Measurements from ENCODE around the gene CNOT4. TPM values are rescaled to one million over a fixed set of nuclear protein-coding genes. Genes with fewer than 3 reads are reported as not detected.

CNOT4 gene
- total RNA-seq, 2 experiments from 2014 or later: 24.0 to 29.8 TPM

- ATAC-seq (ENCODE audit: poor library complexity) (no peak), DNase-seq (no peak)
- Histone ChIP-seq H3K4me3 (ENCODE audit: low read length) (no peak overlapping the region), H3K27ac (ENCODE audit: low read depth in 1 of 2, low read length in 2 of 2) (no peak overlapping the region), H3K36me3 (ENCODE audit: insufficient read depth, low read length) (peaks cover 27% of the 10 kb centered on the region), H3K27me3 (ENCODE audit: control insufficient read depth in 1 of 2, insufficient read depth in 2 of 2, low read length in 2 of 2) (no peaks in the 10 kb centered on the region), H3K4me1 (ENCODE audit: insufficient read depth, low read length) (no peaks in the 10 kb centered on the region), H3K9me3 (ENCODE audit: control insufficient read depth in 1 of 2, insufficient read depth in 1 of 2, low read length in 2 of 2) (no peaks in the 10 kb centered on the region)
- ChIA-PET CTCF (no interaction called here), POLR2A (no interaction called here)
- no peaks in the 10 kb centered on the region for H3K27me3 Mint-ChIP-seq
- intact Hi-C loops (cut with DNase I, micrococcal nuclease): no loop called here
- peaks cover 71% of the 10 kb centered on the region for H3K36me3 Mint-ChIP-seq (ENCODE audit: low read depth)
- peaks cover 6% of the 10 kb centered on the region for H3K4me1 Mint-ChIP-seq (ENCODE audit: low read depth)
- H3K9me3 Mint-ChIP-seq: no peaks in the 10 kb centered on the region
- TF ChIP-seq, protein P1, sequence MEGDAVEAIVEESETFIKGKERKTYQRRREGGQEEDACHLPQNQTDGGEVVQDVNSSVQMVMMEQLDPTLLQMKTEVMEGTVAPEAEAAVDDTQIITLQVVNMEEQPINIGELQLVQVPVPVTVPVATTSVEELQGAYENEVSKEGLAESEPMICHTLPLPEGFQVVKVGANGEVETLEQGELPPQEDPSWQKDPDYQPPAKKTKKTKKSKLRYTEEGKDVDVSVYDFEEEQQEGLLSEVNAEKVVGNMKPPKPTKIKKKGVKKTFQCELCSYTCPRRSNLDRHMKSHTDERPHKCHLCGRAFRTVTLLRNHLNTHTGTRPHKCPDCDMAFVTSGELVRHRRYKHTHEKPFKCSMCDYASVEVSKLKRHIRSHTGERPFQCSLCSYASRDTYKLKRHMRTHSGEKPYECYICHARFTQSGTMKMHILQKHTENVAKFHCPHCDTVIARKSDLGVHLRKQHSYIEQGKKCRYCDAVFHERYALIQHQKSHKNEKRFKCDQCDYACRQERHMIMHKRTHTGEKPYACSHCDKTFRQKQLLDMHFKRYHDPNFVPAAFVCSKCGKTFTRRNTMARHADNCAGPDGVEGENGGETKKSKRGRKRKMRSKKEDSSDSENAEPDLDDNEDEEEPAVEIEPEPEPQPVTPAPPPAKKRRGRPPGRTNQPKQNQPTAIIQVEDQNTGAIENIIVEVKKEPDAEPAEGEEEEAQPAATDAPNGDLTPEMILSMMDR (IDR thresholded peaks at IDR 0.05): no peak
- H3K27ac Mint-ChIP-seq: no peak overlapping the region
- H3K4me3 Mint-ChIP-seq: no peak overlapping the region
Measured at GRCh38 chr7:135410543-135410942, 99.4 kb downstream of the CNOT4 start.

- Histone ChIP-seq H3K27me3 (ENCODE audit: control insufficient read depth in 1 of 2, insufficient read depth in 2 of 2, low read length in 2 of 2) (no peaks in the 10 kb centered on the region), H3K9me3 (ENCODE audit: control insufficient read depth in 1 of 2, insufficient read depth in 1 of 2, low read length in 2 of 2) (no peaks in the 10 kb centered on the region), H3K36me3 (ENCODE audit: insufficient read depth, low read length) (peaks cover 27% of the 10 kb centered on the region), H3K27ac (ENCODE audit: low read depth in 1 of 2, low read length in 2 of 2) (no peak overlapping the region), H3K4me1 (ENCODE audit: insufficient read depth, low read length) (no peaks in the 10 kb centered on the region), H3K4me3 (ENCODE audit: low read length) (no peak overlapping the region)
- no peaks in the 10 kb centered on the region for H3K9me3 Mint-ChIP-seq
- intact Hi-C loops (cut with DNase I, micrococcal nuclease): no loop called here
- TF ChIP-seq, protein P1 (IDR thresholded peaks at IDR 0.05): no peak
- no peak for ATAC-seq (ENCODE audit: poor library complexity)
- no peak for DNase-seq
- H3K4me3 Mint-ChIP-seq: no peak overlapping the region
- peaks cover 70% of the 10 kb centered on the region for H3K36me3 Mint-ChIP-seq (ENCODE audit: low read depth)
- peaks cover 4% of the 10 kb centered on the region for H3K4me1 Mint-ChIP-seq (ENCODE audit: low read depth)
- H3K27me3 Mint-ChIP-seq: no peaks in the 10 kb centered on the region
- POLR2A ChIA-PET: no interaction called here
- CTCF ChIA-PET: interaction anchor here (0.6 kb wide), 1 partner anchor 84 kb away, joined by 5 read pairs; no protein-coding TSS in a partner anchor
- H3K27ac Mint-ChIP-seq: no peak overlapping the region
Measured at GRCh38 chr7:135409845-135410542, 99.9 kb downstream of the CNOT4 start.

DNA sequence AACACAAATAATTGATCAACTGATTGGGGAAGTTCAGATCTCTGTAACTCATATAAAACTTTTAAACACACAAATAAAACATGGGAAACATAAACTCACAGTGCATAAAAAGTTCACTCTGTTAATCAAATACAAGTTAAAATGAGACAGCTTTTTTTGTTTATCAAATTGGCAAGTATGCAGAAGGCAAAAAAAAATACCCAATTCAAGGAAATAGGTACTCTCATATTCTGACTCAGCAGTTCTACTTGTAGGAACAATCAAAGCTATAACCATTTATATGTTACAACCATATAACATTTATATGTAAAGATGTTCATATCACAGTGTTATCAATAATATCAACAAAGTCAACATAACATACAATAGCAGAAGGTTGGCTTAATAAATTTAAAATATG lies 102.0 kb downstream of the CNOT4 start:
- ATAC-seq (ENCODE audit: poor library complexity) (no peak), DNase-seq (no peak)
- CTCF ChIA-PET: no interaction called here
- Histone ChIP-seq H3K36me3 (ENCODE audit: insufficient read depth, low read length) (peaks cover 27% of the 10 kb centered on the region), H3K27me3 (ENCODE audit: control insufficient read depth in 1 of 2, insufficient read depth in 2 of 2, low read length in 2 of 2) (no peaks in the 10 kb centered on the region), H3K27ac (ENCODE audit: low read depth in 1 of 2, low read length in 2 of 2) (no peak overlapping the region), H3K9me3 (ENCODE audit: control insufficient read depth in 1 of 2, insufficient read depth in 1 of 2, low read length in 2 of 2) (no peaks in the 10 kb centered on the region), H3K4me1 (ENCODE audit: insufficient read depth, low read length) (no peaks in the 10 kb centered on the region), H3K4me3 (ENCODE audit: low read length) (no peak overlapping the region)
- Mint-ChIP-seq H3K36me3 (ENCODE audit: low read depth) (peaks cover 52% of the 10 kb centered on the region), H3K9me3 (no peaks in the 10 kb centered on the region), H3K27ac (no peak overlapping the region), H3K27me3 (no peaks in the 10 kb centered on the region), H3K4me3 (no peak overlapping the region), H3K4me1 (ENCODE audit: low read depth) (no peaks in the 10 kb centered on the region)
- TF ChIP-seq, protein P1 (IDR thresholded peaks at IDR 0.05): no peak
- POLR2A ChIA-PET: no interaction called here
- intact Hi-C loops (cut with DNase I, micrococcal nuclease): no loop called here

All from CD4-positive, alpha-beta T cell (primary cell).